Gastrocnemius medialis (tissue), 4 donors: ENCODE results near the gene PYDC1. TPM values are rescaled to one million over a fixed set of nuclear protein-coding genes. Genes with fewer than 3 reads are reported as not detected.

ENCODE experiments used
- ATAC-seq, 2 donors: fragments of 150-250 bp; one replicate each; pipeline ENCODE4 v1.9.1; 2016
- DNase-seq, 2 donors: peaks; one replicate each; pipeline ENCODE4 v3.0.0-alpha.2; 2019
- H3K27ac ChIP-seq, 4 donors: fragments of 200-600 bp; sonication (generic); 1 replicate in 1 of 4; 2 replicates in 3 of 4; pipeline ENCODE4 v1.5.1; 2016 to 2018; ENCODE audit warnings: mild to moderate bottlenecking in 2 of 4, moderate library complexity in 1 of 4
- H3K27me3 ChIP-seq, 3 donors: fragments of 200-600 bp; sonication (generic) in 2 of 3; 1 replicate in 1 of 3; 2 replicates in 2 of 3; pipeline versions ENCODE4 v1.5.1 to v1.6.0; 2016 to 2019; ENCODE audit warnings: mild to moderate bottlenecking in 1 of 3, moderate library complexity in 1 of 3
- H3K36me3 ChIP-seq, 2 donors: fragments of 200-600 bp; sonication (generic) in 1 of 2; one replicate each; pipeline ENCODE4 v1.5.1; 2017 to 2018
- H3K4me1 ChIP-seq, 2 donors: fragments of 200-600 bp; sonication (generic) in 1 of 2; one replicate each; pipeline ENCODE4 v1.5.1; 2016 to 2017; ENCODE audit warnings: mild to moderate bottlenecking in 2 of 2
- H3K4me3 ChIP-seq, 4 donors: fragments of 200-600 bp; sonication (generic) in 3 of 4; 1 replicate in 1 of 4; 2 replicates in 3 of 4; pipeline ENCODE4 v1.5.1; 2016 to 2019; ENCODE audit warnings: mild to moderate bottlenecking in 2 of 4
- H3K9me3 ChIP-seq, 3 donors: fragments of 200-600 bp; sonication (generic) in 2 of 3; 1 replicate in 1 of 3; 2 replicates in 2 of 3; pipeline ENCODE4 v1.5.1; 2016 to 2019
- CTCF ChIP-seq, 5 experiments: fragments of 450-650 bp in 3 of 5; fragments of 200-600 bp in 2 of 5; sonication (generic) in 2 of 5; IDR thresholded peaks in 4 of 5; conservative IDR thresholded peaks in 1 of 5; 1 replicate in 4 of 5; 2 replicates in 1 of 5; pipeline ENCODE4 v1.5.1; 2016 to 2019; ENCODE audit warnings: antibody characterized with exemption in 5 of 5, mild to moderate bottlenecking in 3 of 5, moderate library complexity in 3 of 5
- POLR2A ChIP-seq, 2 donors: fragments of 450-650 bp; IDR thresholded peaks; one replicate each; pipeline ENCODE4 v1.6.1; 2017; ENCODE audit warnings: antibody characterized with exemption in 2 of 2, mild to moderate bottlenecking in 2 of 2, moderate library complexity in 2 of 2
- in situ Hi-C, 4 donors: fragments of 200-750 bp; cut with MboI; loops; one replicate each; pipeline versions ENCODE4 v1.15.0 to v1.8.0; 2017; ENCODE audit warnings: low sequenced_read_pairs in 4 of 4
- intact Hi-C: fragments of 100-400 bp; cut with DNase I; formaldehyde crosslinking; loops from one replicate; pipeline ENCODE4 v1.15.1; 2023; ENCODE audit warnings: low total_unique reads
- total RNA-seq, 4 donors: library from RNA; depleted of rRNA; stranded (reverse); fragments of >200 nt; gene quantifications; one replicate each; pipeline versions ENCODE4 v1.1.0 to v1.2.3, GENCODE V29; 2016

PYDC1 gene
- total RNA-seq, 4 donors from 2014 or later, result not detected

- no peaks in the 10 kb centered on the region for H3K9me3 ChIP-seq
- no peak for DNase-seq
- no peaks in the 10 kb centered on the region for H3K27me3 ChIP-seq
- no peak overlapping the region for H3K27ac ChIP-seq
- intact Hi-C loops, result no loop called here
- ATAC-seq, result no peak
- H3K4me3 ChIP-seq, result no peak overlapping the region
- in situ Hi-C loops, result loop anchor here in 2 of 4 donors (25.0 kb wide), 1 partner anchor 668 kb away; the partner anchor contains the start of gene ZNF267 (in 2 of the 2)
- H3K36me3 ChIP-seq, result peaks cover 5 to 82% of the 10 kb centered on the region in 2 donors
- H3K4me1 ChIP-seq, result no peaks in the 10 kb centered on the region
- TF ChIP-seq POLR2A (IDR thresholded peaks at IDR 0.05) (no peak), CTCF (IDR thresholded peaks at IDR 0.05 in 4 of 5, conservative IDR thresholded peaks at IDR 0.05 in 1 of 5) (no peak)
Measured at GRCh38 chr16:31193874-31194273, 23.1 kb downstream of the PYDC1 start.

- no peaks in the 10 kb centered on the region for H3K9me3 ChIP-seq
- in situ Hi-C loops (loop anchor here in 2 of 4 donors (25.0 kb wide), 1 partner anchor 669 kb away; the partner anchor contains the start of gene ZNF267 (in 2 of the 2)), intact Hi-C loops (no loop called here)
- H3K4me3 ChIP-seq, result no peak overlapping the region
- no peaks in the 10 kb centered on the region for H3K27me3 ChIP-seq
- ATAC-seq (no peak), DNase-seq (no peak)
- peaks cover 7 to 90% of the 10 kb centered on the region in 2 donors for H3K36me3 ChIP-seq
- H3K4me1 ChIP-seq, result no peaks in the 10 kb centered on the region
- TF ChIP-seq CTCF (IDR thresholded peaks at IDR 0.05 in 4 of 5, conservative IDR thresholded peaks at IDR 0.05 in 1 of 5) (no peak), POLR2A (IDR thresholded peaks at IDR 0.05) (no peak)
- H3K27ac ChIP-seq, result no peak overlapping the region
Measured at GRCh38 chr16:31192856-31193642, 23.9 kb downstream of the PYDC1 start.

GRCh38 chr16:31191697-31192428 lies 25.1 kb downstream of the PYDC1 start:
- Histone ChIP-seq H3K36me3 (peaks cover 7 to 100% of the 10 kb centered on the region in 2 donors), H3K27ac (no peak overlapping the region), H3K4me3 (no peak overlapping the region), H3K27me3 (no peaks in the 10 kb centered on the region), H3K9me3 (no peaks in the 10 kb centered on the region), H3K4me1 (peaks cover 1 to 11% of the 10 kb centered on the region in 2 donors)
- in situ Hi-C loops (loop anchor here in 2 of 4 donors (25.0 kb wide), 1 partner anchor 670 kb away; the partner anchor contains the start of gene ZNF267 (in 2 of the 2)), intact Hi-C loops (no loop called here)
- TF ChIP-seq POLR2A (IDR thresholded peaks at IDR 0.05) (no peak), CTCF (IDR thresholded peaks at IDR 0.05 in 4 of 5, conservative IDR thresholded peaks at IDR 0.05 in 1 of 5) (no peak)
- ATAC-seq, result no peak
- DNase-seq, result no peak

- Histone ChIP-seq H3K27me3 (no peaks in the 10 kb centered on the region), H3K36me3 (peaks cover 7 to 100% of the 10 kb centered on the region in 2 donors), H3K9me3 (no peaks in the 10 kb centered on the region), H3K4me1 (peaks cover 3 to 13% of the 10 kb centered on the region in 2 donors), H3K4me3 (no peak overlapping the region), H3K27ac (no peak overlapping the region)
- ATAC-seq (no peak), DNase-seq (no peak)
- TF ChIP-seq CTCF (IDR thresholded peaks at IDR 0.05 in 4 of 5, conservative IDR thresholded peaks at IDR 0.05 in 1 of 5), result no peak
- no peak for TF ChIP-seq POLR2A (IDR thresholded peaks at IDR 0.05)
- in situ Hi-C loops (loop anchor here in 2 of 4 donors (25.0 kb wide), 1 partner anchor 671 kb away; the partner anchor contains the start of gene ZNF267 (in 2 of the 2)), intact Hi-C loops (no loop called here)
Measured at GRCh38 chr16:31190818-31191444, 26.0 kb downstream of the PYDC1 start.
